K562 (cell line): ENCODE measurements around the gene SLC5A6. TPM values are rescaled to one million over a fixed set of nuclear protein-coding genes. Genes with fewer than 3 reads are reported as not detected.

Experiments used
- AFF1 ChIP-seq, 2 experiments: fragments of 450-650 bp; IDR thresholded peaks; 2 replicates each; pipeline ENCODE4 v1.6.1; 2018; ENCODE audit warnings: mild to moderate bottlenecking in 2 of 2, low read depth in 1 of 2; ENCODE audit not compliant: partially characterized antibody in 2 of 2
- ARNT ChIP-seq, 2 experiments: fragments of 450-650 bp; IDR thresholded peaks; 2 replicates each; pipeline ENCODE4 v1.6.1; 2016; ENCODE audit warnings: mild to moderate bottlenecking in 1 of 2
- ASH1L ChIP-seq: fragments of 450-650 bp; IDR thresholded peaks from 2 replicates; pipeline ENCODE4 v1.6.1; 2018; ENCODE audit warnings: borderline replicate concordance, mild to moderate bottlenecking, low read depth; ENCODE audit not compliant: partially characterized antibody
- BRD4 ChIP-seq: fragments of 200-600 bp; sonication (generic); IDR thresholded peaks from 2 replicates; pipeline ENCODE4 v1.6.1; 2017; ENCODE audit warnings: inconsistent platforms
- CEBPB ChIP-seq: fragments of 450-650 bp; IDR thresholded peaks from 2 replicates; pipeline ENCODE4 v1.6.1; 2016; ENCODE audit warnings: missing genetic modification characterization, missing compliant biosample characterization
- CEBPG ChIP-seq, 3 experiments: fragments of 200-800 bp in 1 of 3; sonication (Bioruptor generic) in 1 of 3; sonication (generic) in 1 of 3; formaldehyde crosslinking in 1 of 3; IDR thresholded peaks in 2 of 3; conservative IDR thresholded peaks in 1 of 3; 2 replicates each; pipeline versions ENCODE4 v1.6.1 to v1.8.0; 2016 to 2022; ENCODE audit warnings: missing compliant biosample characterization in 2 of 3, missing genetic modification characterization in 2 of 3, mild to moderate bottlenecking in 1 of 3, missing genetic modification reagents in 1 of 3
- GABPB1 ChIP-seq: sonication (generic); formaldehyde crosslinking; IDR thresholded peaks from 2 replicates; pipeline ENCODE4 v1.8.0; 2022; ENCODE audit warnings: mild to moderate bottlenecking, missing genetic modification reagents
- GTF2B ChIP-seq: IDR thresholded peaks from 2 replicates; pipeline ENCODE4 v1.6.1; 2011; ENCODE audit not compliant: insufficient read length; ENCODE audit errors: extremely low read depth
- GTF2E2 ChIP-seq: fragments of 200-800 bp; sonication (Bioruptor generic); IDR thresholded peaks from 2 replicates; pipeline ENCODE4 v1.6.1; 2016; ENCODE audit warnings: missing genetic modification characterization, missing compliant biosample characterization
- NR2F6 ChIP-seq: fragments of 450-650 bp; formaldehyde crosslinking; IDR thresholded peaks from 2 replicates; pipeline ENCODE4 v1.4.0; 2020; ENCODE audit warnings: mild to moderate bottlenecking
- PTTG1 ChIP-seq: fragments of 450-650 bp; IDR thresholded peaks from 2 replicates; pipeline ENCODE4 v1.6.1; 2016; ENCODE audit warnings: low read depth, mild to moderate bottlenecking, missing genetic modification characterization, missing compliant biosample characterization
- RCOR1 ChIP-seq, 2 experiments: IDR thresholded peaks; 2 replicates each; pipeline ENCODE4 v1.6.1; 2012; ENCODE audit warnings: low read depth in 2 of 2, low read length in 2 of 2, borderline replicate concordance in 1 of 2, improper control_type of control experiment in 1 of 2
- SMAD4 ChIP-seq: fragments of 250-450 bp; sonication (Bioruptor Pico); conservative IDR thresholded peaks from 2 replicates; pipeline ENCODE4 v1.8.0; 2021; ENCODE audit warnings: inconsistent platforms, mild to moderate bottlenecking, moderate library complexity
- ZBTB5 ChIP-seq: fragments of 450-650 bp; IDR thresholded peaks from 2 replicates; pipeline ENCODE4 v1.6.1; 2017; ENCODE audit warnings: antibody characterized with exemption
- ZFX ChIP-seq: sonication (generic); formaldehyde crosslinking; IDR thresholded peaks from 2 replicates; pipeline ENCODE4 v1.8.0; 2022; ENCODE audit warnings: mild to moderate bottlenecking, missing genetic modification reagents, moderate library complexity
- ZNF121 ChIP-seq: sonication (generic); formaldehyde crosslinking; conservative IDR thresholded peaks from 2 replicates; pipeline ENCODE4 v1.8.0; 2022; ENCODE audit warnings: missing genetic modification reagents
- ZNF444 ChIP-seq: fragments of 250-450 bp; sonication (Bioruptor Pico); IDR thresholded peaks from 2 replicates; pipeline ENCODE4 v1.4.0; 2020; ENCODE audit warnings: mild to moderate bottlenecking, moderate library complexity
- ZNF707 ChIP-seq: fragments of 250-450 bp; sonication (Bioruptor Pico); conservative IDR thresholded peaks from 2 replicates; pipeline ENCODE4 v1.8.0; 2022; ENCODE audit warnings: inconsistent platforms, mild to moderate bottlenecking, moderate library complexity
- ZNF717 ChIP-seq: fragments of 250-450 bp; sonication (Bioruptor Pico); IDR thresholded peaks from 2 replicates; pipeline ENCODE4 v1.5.0; 2021
- polyA plus RNA-seq, 8 experiments: library from polyadenylated mRNA; depleted of rRNA in 4 of 8; stranded (reverse) in 5 of 8; unstranded in 3 of 8; fragments of >200 nt; fragmentation: Nextera tagmentation in 2 of 8; fragmentation: Illumina TruSeq in 1 of 8; extraction: Ambion mirVana in 2 of 8; extraction: Trizol in 1 of 8; gene quantifications; 2 replicates each; pipeline versions ENCODE4 v1.2.1 to v1.2.3, GENCODE V29; 2011 to 2014; ENCODE audit warnings: inconsistent platforms in 1 of 8, missing spikeins in 1 of 8
- total RNA-seq, 7 experiments: library from RNA; depleted of rRNA in 6 of 7; stranded (reverse); fragments of >200 nt in 6 of 7; fragmentation: Illumina TruSeq in 2 of 7; extraction: Trizol in 2 of 7; gene quantifications; 2 replicates each; pipeline versions ENCODE4 v1.2.1 to v1.2.3, GENCODE V29; 2011 to 2021; ENCODE audit warnings: low replicate concordance in 1 of 7

SLC5A6 gene
- total and polyA plus RNA-seq, 9 of the 15 experiments (the other 6 are each of a cell fraction or from before 2014, with no cell fraction given): 32.6 to 137 (median 107) TPM

- TF ChIP-seq ZNF121 (CRISPR knock-in tag) (no peak), AFF1 (IDR thresholded peaks at IDR 0.05; ENCODE audit: low read depth in 1 of 2, partially characterized antibody in 2 of 2) (peak in 1 of 2 experiments; percentile 67), ZNF707 (CRISPR knock-in tag) (no peak), CEBPB (tag) (peak; percentile 91), ZFX (CRISPR knock-in tag) (peak; percentile 81; the same call in 1 of the 2 replicates), NR2F6 (CRISPR knock-in tag) (no peak), ASH1L (no peak), ARNT (IDR thresholded peaks at IDR 0.05) (0 out of 4 replicates have a peak, but pooled peaks of 1 of the 2 experiments have one; percentile 16), ZNF444 (CRISPR knock-in tag) (no peak), GTF2B (peak; percentile 1), GTF2E2 (tag) (peak; percentile 6; the same call in 1 of the 2 replicates), BRD4 (0 out of 2 replicates have a peak, but pooled peaks have one; percentile 80), ZBTB5 (no peak), GABPB1 (CRISPR knock-in tag) (no peak), ZNF717 (CRISPR knock-in tag) (no peak), PTTG1 (no peak), SMAD4 (CRISPR knock-in tag) (no peak), RCOR1 (IDR thresholded peaks at IDR 0.05; ENCODE audit: borderline replicate concordance in 1 of 2, low read depth in 2 of 2, low read length in 2 of 2) (0 out of 4 replicates have a peak, but pooled peaks of 1 of the 2 experiments have one; percentile 15), CEBPG (CRISPR knock-in tag; IDR thresholded peaks at IDR 0.05) (peak; percentile 56; the same call in 1 of the 2 replicates), CEBPG (tag; conservative IDR thresholded peaks at IDR 0.05 in 1 of 2, IDR thresholded peaks at IDR 0.05 in 1 of 2) (peak; percentile 55 to 88; a peak in 3 of 4 replicates)
Measured at GRCh38 chr2:27212626-27213471, 781 bp upstream of the SLC5A6 start (continued).
